ENCODE results near the gene ABCG8. TPM values are rescaled to one million over a fixed set of nuclear protein-coding genes. Genes with fewer than 3 reads are reported as not detected.

ABCG8 gene
- total RNA-seq, 1 experiment from 2014 or later: not detected

GRCh38 chr2:43899589-43899988 is 60.8 kb downstream of the ABCG8 start:
- CTCF ChIA-PET: no interaction called here
- Histone ChIP-seq H4K20me1 (ENCODE audit: insufficient read depth) (peaks cover 23% of the 10 kb centered on the region; the same call in 1 of the 2 replicates), H3K27me3 (ENCODE audit: insufficient read depth, low read depth) (no peaks in the 10 kb centered on the region), H3F3A (ENCODE audit: insufficient read depth, low read depth) (peaks cover 29% of the 10 kb centered on the region; the same call in 1 of the 2 replicates), H3K4me2 (no peak overlapping the region), H2AFZ (no peak overlapping the region), H3K4me3 (no peak overlapping the region), H3K79me2 (ENCODE audit: low read depth) (0 out of 2 replicates have a peak, but pooled peaks cover 8% of the 10 kb centered on the region), H3K9me2 (ENCODE audit: insufficient read depth) (no peaks in the 10 kb centered on the region), H3K4me1 (replicated peaks; ENCODE audit: insufficient read depth) (no peaks in the 10 kb centered on the region), H3K27ac (no peak overlapping the region), H3K36me3 (ENCODE audit: low read depth) (peaks cover 79% of the 10 kb centered on the region), H3K9me3 (ENCODE audit: insufficient read depth, low read depth) (no peaks in the 10 kb centered on the region)
- intact Hi-C loops (cut with micrococcal nuclease; ENCODE audit: unreplicated experiment): no loop called here
- BruUV-seq (replicated peaks): no TSS peak
- DNase-seq: no peak
- POLR2A ChIA-PET (ENCODE audit: unreplicated experiment): no interaction called here
- TF ChIP-seq EZH2 (IDR thresholded peaks at IDR 0.05; ENCODE audit: low read depth) (no peak), CTCF (conservative IDR thresholded peaks at IDR 0.05) (no peak)

- Histone ChIP-seq H3K27ac (no peak overlapping the region), H2AFZ (no peak overlapping the region), H3K27me3 (ENCODE audit: insufficient read depth, low read depth) (no peaks in the 10 kb centered on the region), H3K36me3 (ENCODE audit: low read depth) (peaks cover 49% of the 10 kb centered on the region), H3K4me2 (no peak overlapping the region), H3K4me1 (replicated peaks; ENCODE audit: insufficient read depth) (no peaks in the 10 kb centered on the region), H4K20me1 (ENCODE audit: insufficient read depth) (peaks cover 32% of the 10 kb centered on the region), H3K9me3 (ENCODE audit: insufficient read depth, low read depth) (no peaks in the 10 kb centered on the region), H3K4me3 (no peak overlapping the region), H3F3A (ENCODE audit: insufficient read depth, low read depth) (peaks cover 23% of the 10 kb centered on the region), H3K9me2 (ENCODE audit: insufficient read depth) (no peaks in the 10 kb centered on the region), H3K79me2 (ENCODE audit: low read depth) (no peaks in the 10 kb centered on the region)
- DNase-seq: no peak
- POLR2A ChIA-PET (ENCODE audit: unreplicated experiment): interaction anchor here (0.6 kb wide), 1 partner anchor 513 kb away, joined by 4 read pairs; no protein-coding TSS in a partner anchor
- BruUV-seq (replicated peaks): no TSS peak
- TF ChIP-seq EZH2 (IDR thresholded peaks at IDR 0.05; ENCODE audit: low read depth) (no peak), CTCF (conservative IDR thresholded peaks at IDR 0.05) (no peak)
- CTCF ChIA-PET: no interaction called here
- intact Hi-C loops (cut with micrococcal nuclease; ENCODE audit: unreplicated experiment): no loop called here
Measured at GRCh38 chr2:43905371-43905803, 66.6 kb downstream of the ABCG8 start.

- Histone ChIP-seq H3K4me3 (no peak overlapping the region), H3K4me2 (no peak overlapping the region), H3K4me1 (replicated peaks; ENCODE audit: insufficient read depth) (no peaks in the 10 kb centered on the region), H3K9me3 (ENCODE audit: insufficient read depth, low read depth) (no peaks in the 10 kb centered on the region), H3K79me2 (ENCODE audit: low read depth) (no peaks in the 10 kb centered on the region), H3F3A (ENCODE audit: insufficient read depth, low read depth) (peaks cover 25% of the 10 kb centered on the region), H4K20me1 (ENCODE audit: insufficient read depth) (peaks cover 32% of the 10 kb centered on the region), H3K9me2 (ENCODE audit: insufficient read depth) (no peaks in the 10 kb centered on the region), H2AFZ (no peak overlapping the region), H3K27ac (no peak overlapping the region), H3K36me3 (ENCODE audit: low read depth) (peaks cover 44% of the 10 kb centered on the region), H3K27me3 (ENCODE audit: insufficient read depth, low read depth) (no peaks in the 10 kb centered on the region)
- TF ChIP-seq CTCF (conservative IDR thresholded peaks at IDR 0.05) (no peak), EZH2 (IDR thresholded peaks at IDR 0.05; ENCODE audit: low read depth) (no peak)
- no TSS peak for BruUV-seq (replicated peaks)
- intact Hi-C loops (cut with micrococcal nuclease; ENCODE audit: unreplicated experiment): no loop called here
- ChIA-PET POLR2A (ENCODE audit: unreplicated experiment) (no interaction called here), CTCF (interaction anchor here (0.6 kb wide), 1 partner anchor 266 kb away, joined by 6 read pairs; no protein-coding TSS in a partner anchor)
- DNase-seq: no peak
Measured at GRCh38 chr2:43905871-43906270, 67.1 kb downstream of the ABCG8 start.
